MCF 10A (cell line): Measurements from ENCODE around the gene SPNS3. TPM values are rescaled to one million over a fixed set of nuclear protein-coding genes. Genes with fewer than 3 reads are reported as not detected.

Experiments
- BruUV-seq: library from RNA; stranded (reverse); fragments of 400-500 nt; replicated peaks from 2 replicates; lab custom pipeline; 2021; lab: Mats Ljungman, UMichigan
- CTCF ChIA-PET: fragments of 300-600 bp; sonication (Branson Sonifier 250); formaldehyde crosslinking; extraction: SDS; loops from one replicate; lab custom pipeline; 2021; ENCODE audit warnings: antibody characterized with exemption, inconsistent platforms; lab: Yijun Ruan, JAX
- POLR2A ChIA-PET: fragments of 300-600, 350-650 bp; sonication (Branson Sonifier 250); formaldehyde crosslinking; extraction: SDS; loops from one replicate; lab custom pipeline; 2020; ENCODE audit warnings: antibody characterized with exemption, inconsistent platforms; lab: Yijun Ruan, JAX
- DNase-seq: peaks from one replicate; pipeline ENCODE4 v3.0.0-alpha.2; 2018; ENCODE audit not compliant: unreplicated experiment
- H3K27ac Mint-ChIP-seq: one replicate; pipeline ENCODE4 v1.8.0; 2022; ENCODE audit warnings: mild to moderate bottlenecking, low read depth, mixed read lengths; ENCODE audit not compliant: unreplicated experiment
- H3K27me3 Mint-ChIP-seq: one replicate; pipeline ENCODE4 v1.8.0; 2022; ENCODE audit warnings: mixed read lengths; ENCODE audit not compliant: insufficient read depth, unreplicated experiment
- H3K36me3 Mint-ChIP-seq: one replicate; pipeline ENCODE4 v1.8.0; 2022; ENCODE audit warnings: mild to moderate bottlenecking, moderate library complexity, mixed read lengths; ENCODE audit not compliant: insufficient read depth, unreplicated experiment
- H3K4me1 Mint-ChIP-seq: one replicate; pipeline ENCODE4 v1.8.0; 2022; ENCODE audit warnings: mixed read lengths; ENCODE audit not compliant: insufficient read depth, unreplicated experiment
- H3K4me3 Mint-ChIP-seq: one replicate; pipeline ENCODE4 v1.8.0; 2022; ENCODE audit warnings: mild to moderate bottlenecking, moderate library complexity, mixed read lengths; ENCODE audit not compliant: unreplicated experiment
- H3K9me3 Mint-ChIP-seq: one replicate; pipeline ENCODE4 v1.8.0; 2022; ENCODE audit warnings: mixed read lengths; ENCODE audit not compliant: unreplicated experiment
- intact Hi-C: fragments of 100-400 bp; cut with micrococcal nuclease; formaldehyde crosslinking; loops from 2 replicates; pipeline ENCODE4 v1.14.1; 2022
- total RNA-seq: library from RNA; stranded (reverse); gene quantifications from 2 replicates; pipeline ENCODE4 v1.2.3, GENCODE V29; 2022
- TF ChIP-seq, protein P1 (sequence below): fragments of 200-600 bp; IDR thresholded peaks from one replicate; pipeline ENCODE4 v1.8.0; 2022; ENCODE audit warnings: antibody characterized with exemption, mild to moderate bottlenecking; ENCODE audit not compliant: unreplicated experiment

The SPNS3 gene
- total RNA-seq, 1 experiment from 2014 or later, result not detected

DNA sequence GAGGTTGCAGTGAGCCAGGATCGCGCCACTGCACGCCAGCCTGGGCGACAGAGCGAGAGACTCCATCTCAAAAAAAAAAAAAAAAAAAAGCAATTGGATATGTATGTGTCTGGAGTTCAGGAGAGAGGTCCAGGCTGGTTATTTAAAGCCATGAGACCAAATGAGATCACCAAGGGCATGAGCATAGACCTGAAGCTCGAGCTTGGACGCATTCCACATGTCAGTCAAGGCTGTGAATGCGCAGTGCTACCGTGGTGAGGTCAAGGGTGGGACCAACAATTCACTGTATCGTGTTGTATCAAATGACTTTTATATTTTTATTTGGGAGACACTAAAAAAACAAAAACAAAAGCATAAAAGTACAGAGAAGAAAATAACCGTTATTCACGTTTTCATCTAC is 35.8 kb downstream of the SPNS3 start:
- H3K36me3 Mint-ChIP-seq, result no peaks in the 10 kb centered on the region
- H3K4me1 Mint-ChIP-seq, result no peaks in the 10 kb centered on the region
- intact Hi-C loops, result no loop called here
- TF ChIP-seq, protein P1, sequence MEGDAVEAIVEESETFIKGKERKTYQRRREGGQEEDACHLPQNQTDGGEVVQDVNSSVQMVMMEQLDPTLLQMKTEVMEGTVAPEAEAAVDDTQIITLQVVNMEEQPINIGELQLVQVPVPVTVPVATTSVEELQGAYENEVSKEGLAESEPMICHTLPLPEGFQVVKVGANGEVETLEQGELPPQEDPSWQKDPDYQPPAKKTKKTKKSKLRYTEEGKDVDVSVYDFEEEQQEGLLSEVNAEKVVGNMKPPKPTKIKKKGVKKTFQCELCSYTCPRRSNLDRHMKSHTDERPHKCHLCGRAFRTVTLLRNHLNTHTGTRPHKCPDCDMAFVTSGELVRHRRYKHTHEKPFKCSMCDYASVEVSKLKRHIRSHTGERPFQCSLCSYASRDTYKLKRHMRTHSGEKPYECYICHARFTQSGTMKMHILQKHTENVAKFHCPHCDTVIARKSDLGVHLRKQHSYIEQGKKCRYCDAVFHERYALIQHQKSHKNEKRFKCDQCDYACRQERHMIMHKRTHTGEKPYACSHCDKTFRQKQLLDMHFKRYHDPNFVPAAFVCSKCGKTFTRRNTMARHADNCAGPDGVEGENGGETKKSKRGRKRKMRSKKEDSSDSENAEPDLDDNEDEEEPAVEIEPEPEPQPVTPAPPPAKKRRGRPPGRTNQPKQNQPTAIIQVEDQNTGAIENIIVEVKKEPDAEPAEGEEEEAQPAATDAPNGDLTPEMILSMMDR, result no peak
- no peak overlapping the region for H3K4me3 Mint-ChIP-seq
- ChIA-PET CTCF (no interaction called here), POLR2A (no interaction called here)
- H3K9me3 Mint-ChIP-seq, result no peaks in the 10 kb centered on the region
- H3K27ac Mint-ChIP-seq, result no peak overlapping the region
- DNase-seq, result no peak
- BruUV-seq, result no TSS peak
- H3K27me3 Mint-ChIP-seq, result peaks cover 14% of the 10 kb centered on the region

DNA sequence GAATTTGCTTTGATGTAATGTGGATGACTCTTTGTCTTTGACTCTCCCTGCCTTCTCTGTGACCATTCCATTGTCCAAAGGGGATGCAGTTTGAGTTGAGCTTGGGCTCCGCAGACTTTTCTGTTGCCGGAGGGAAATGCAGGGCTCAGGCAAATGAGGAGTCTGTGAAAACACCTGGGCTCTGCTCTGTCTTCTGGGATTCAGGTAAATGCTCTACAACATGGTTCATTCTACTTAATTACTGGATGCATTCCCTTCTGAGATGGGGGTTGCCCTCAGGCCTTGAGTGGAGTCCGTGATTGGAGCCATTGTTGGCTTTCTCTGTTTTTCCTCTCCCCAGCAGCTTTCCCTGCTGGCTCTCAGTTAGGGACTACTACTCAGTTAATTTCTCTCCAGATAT is 38.5 kb downstream of the SPNS3 start:
- BruUV-seq, result no TSS peak
- intact Hi-C loops, result no loop called here
- DNase-seq, result no peak
- POLR2A ChIA-PET, result interaction anchor here (0.7 kb wide), 1 partner anchor 49 kb away, joined by 5 read pairs; no protein-coding TSS in a partner anchor
- H3K4me3 Mint-ChIP-seq, result no peak overlapping the region
- H3K9me3 Mint-ChIP-seq, result no peaks in the 10 kb centered on the region
- TF ChIP-seq, protein P1, result no peak
- CTCF ChIA-PET, result no interaction called here
- H3K27me3 Mint-ChIP-seq, result peaks cover 24% of the 10 kb centered on the region
- no peaks in the 10 kb centered on the region for H3K36me3 Mint-ChIP-seq
- no peak overlapping the region for H3K27ac Mint-ChIP-seq
- no peaks in the 10 kb centered on the region for H3K4me1 Mint-ChIP-seq

DNA sequence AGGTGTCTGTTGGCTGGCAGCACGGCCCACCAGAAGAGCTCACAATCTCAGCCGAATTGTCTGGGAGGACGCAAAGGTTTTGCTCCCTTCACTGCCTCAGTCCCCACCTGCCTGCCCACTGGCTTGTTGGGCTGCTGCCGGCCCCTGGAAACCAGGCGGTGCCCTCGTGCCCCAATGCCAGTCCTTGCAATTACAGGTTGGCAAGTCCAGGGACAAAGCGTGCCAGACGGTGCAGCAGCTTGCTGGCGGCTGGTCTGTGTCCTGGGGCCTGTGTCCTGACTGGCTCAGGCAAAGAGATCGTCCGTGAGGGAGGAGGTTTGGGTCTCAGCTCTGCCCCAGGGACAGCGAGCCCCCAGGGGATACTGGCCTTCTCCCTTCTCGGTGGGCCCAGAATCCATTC is 40.4 kb downstream of the SPNS3 start:
- Mint-ChIP-seq H3K4me1 (no peaks in the 10 kb centered on the region), H3K27me3 (peaks cover 24% of the 10 kb centered on the region), H3K27ac (no peak overlapping the region), H3K4me3 (no peak overlapping the region), H3K36me3 (no peaks in the 10 kb centered on the region), H3K9me3 (no peaks in the 10 kb centered on the region)
- intact Hi-C loops, result no loop called here
- BruUV-seq, result no TSS peak
- no peak for DNase-seq
- TF ChIP-seq, protein P1, result no peak
- ChIA-PET CTCF (interaction anchor here (0.6 kb wide), 1 partner anchor 152 kb away, joined by 3 read pairs; no protein-coding TSS in a partner anchor), POLR2A (no interaction called here)

DNA sequence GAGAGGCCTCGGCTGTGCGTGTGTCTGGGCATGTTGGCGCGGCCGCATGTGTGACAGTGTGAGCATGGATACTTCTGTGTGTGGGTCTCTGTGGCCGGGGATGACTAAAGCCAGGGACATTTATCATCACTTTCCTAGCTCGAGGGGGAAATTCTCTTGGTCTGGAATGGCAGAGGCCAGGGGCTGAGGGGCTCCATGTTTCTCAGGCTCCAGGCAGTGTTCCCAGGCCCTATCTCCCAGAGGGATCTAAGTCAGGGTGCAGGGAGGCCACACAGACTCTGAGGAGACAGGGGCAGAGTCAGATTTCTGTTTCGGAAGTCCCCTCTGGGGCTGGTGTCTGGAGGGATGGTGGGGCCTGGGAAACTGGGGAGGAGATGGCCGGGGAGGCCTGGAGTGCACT is 41.3 kb downstream of the SPNS3 start:
- Mint-ChIP-seq H3K27ac (no peak overlapping the region), H3K4me1 (no peaks in the 10 kb centered on the region), H3K36me3 (no peaks in the 10 kb centered on the region), H3K4me3 (no peak overlapping the region), H3K9me3 (no peaks in the 10 kb centered on the region), H3K27me3 (peaks cover 24% of the 10 kb centered on the region)
- intact Hi-C loops, result no loop called here
- TF ChIP-seq, protein P1, result no peak
- POLR2A ChIA-PET, result no interaction called here
- CTCF ChIA-PET, result no interaction called here
- BruUV-seq, result no TSS peak
- DNase-seq, result no peak
